GM12878 (cell line): ENCODE data around the gene KCNN3. TPM values are rescaled to one million over a fixed set of nuclear protein-coding genes. Genes with fewer than 3 reads are reported as not detected.

Experiments used
- ATAC-seq: fragments of 200-7000 bp; cut with Tn5 transposase; 3 replicates; pipeline ENCODE4 v1.9.1; 2020; ENCODE audit warnings: mild to moderate bottlenecking, moderate library complexity
- BruUV-seq: library from RNA; stranded (reverse); fragments of 400-500 nt; replicated peaks from 2 replicates; lab custom pipeline; 2021; lab: Mats Ljungman, UMichigan
- CTCF ChIA-PET: fragments of 300-600 bp; sonication (Branson Sonifier 250); formaldehyde crosslinking; extraction: SDS; loops from one replicate; lab custom pipeline; 2021; ENCODE audit warnings: inconsistent platforms; lab: Yijun Ruan, JAX
- POLR2A ChIA-PET: fragments of 350-600 bp; formaldehyde crosslinking; extraction: SDS; loops from one replicate; lab custom pipeline; 2021; ENCODE audit warnings: inconsistent platforms; lab: Charles Lee
- RAD21 ChIA-PET: fragments of 300-600 bp; sonication (Branson Sonifier 250); formaldehyde crosslinking; loops from one replicate; lab custom pipeline; 2023; ENCODE audit warnings: antibody characterized with exemption; ENCODE audit not compliant: unreplicated experiment; lab: Charles Lee
- SMC1A ChIA-PET: fragments of 300-600 bp; sonication (Branson Sonifier 250); formaldehyde crosslinking; loops from one replicate; lab custom pipeline; 2023; ENCODE audit not compliant: unreplicated experiment, uncharacterized antibody; lab: Charles Lee
- DNase-seq: peaks from one replicate; pipeline ENCODE4 v3.0.0-alpha.2; 2011; ENCODE audit warnings: low read depth, low spot score
- FAIRE-seq: peaks from 3 replicates; lab custom pipeline; 2011; peaks lifted over from hg19 to GRCh38; lab: Jason Lieb, UNC
- H2AFZ ChIP-seq: 2 replicates; pipeline ENCODE4 v1.6.0; 2011; ENCODE audit warnings: low read depth, low read length, control low read depth; ENCODE audit not compliant: control insufficient read depth
- H3K27ac ChIP-seq: 2 replicates; pipeline ENCODE4 v1.5.1; 2011; ENCODE audit warnings: control low read depth; ENCODE audit not compliant: control insufficient read depth, insufficient read depth
- H3K27me3 ChIP-seq, 2 experiments: replicated peaks in 1 of 2; 2 replicates each; pipeline versions ENCODE4 v1.6.0 to v1.6.1; 2011; ENCODE audit warnings: low read length in 1 of 2; ENCODE audit not compliant: control insufficient read depth in 2 of 2, insufficient read depth in 2 of 2
- H3K36me3 ChIP-seq, 2 experiments: 2 replicates each; pipeline ENCODE4 v1.5.1; 2011; ENCODE audit warnings: low read length in 1 of 2; ENCODE audit not compliant: control insufficient read depth in 2 of 2, insufficient read depth in 2 of 2
- H3K4me1 ChIP-seq: 2 replicates; pipeline ENCODE4 v1.6.1; 2011; ENCODE audit warnings: mild to moderate bottlenecking, low read length, moderate library complexity, mixed read lengths; ENCODE audit not compliant: control insufficient read depth, insufficient read depth
- H3K4me2 ChIP-seq: 2 replicates; pipeline ENCODE4 v1.6.0; 2011; ENCODE audit warnings: control low read depth; ENCODE audit not compliant: control insufficient read depth, insufficient read depth
- H3K4me3 ChIP-seq: fragments of 200-600 bp; sonication (generic); 2 replicates; pipeline ENCODE4 v1.5.1; 2016
- H3K79me2 ChIP-seq: 2 replicates; pipeline ENCODE4 v1.6.0; 2011; ENCODE audit warnings: low read length; ENCODE audit not compliant: control insufficient read depth, insufficient read depth
- H3K9ac ChIP-seq: 2 replicates; pipeline ENCODE4 v1.8.0; 2011; ENCODE audit warnings: low read length, control low read depth, mixed read lengths; ENCODE audit not compliant: control insufficient read depth, insufficient read depth
- H3K9me3 ChIP-seq: replicated peaks from 3 replicates; pipeline ENCODE4 v1.5.1; 2011; ENCODE audit warnings: mild to moderate bottlenecking, low read length; ENCODE audit not compliant: control insufficient read depth, insufficient read depth
- H4K20me1 ChIP-seq: 2 replicates; pipeline ENCODE4 v1.6.0; 2011; ENCODE audit not compliant: control insufficient read depth, insufficient read depth
- JUNB ChIP-seq: IDR thresholded peaks from 2 replicates; pipeline ENCODE4 v1.6.1; 2016; ENCODE audit warnings: antibody characterized with exemption, mild to moderate bottlenecking
- ZBED1 ChIP-seq: IDR thresholded peaks from 2 replicates; pipeline ENCODE4 v1.6.1; 2016; ENCODE audit warnings: borderline replicate concordance
- WGBS: methylation state at CpG from one replicate; pipeline ENCODE4 v1.1.6; 2016; ENCODE audit warnings: low lambda C conversion rate; ENCODE audit not compliant: insufficient replicate concordance, insufficient coverage; ENCODE audit errors: missing lambda C conversion rate; 5-methylcytosine and 5-hydroxymethylcytosine counted together
- in situ Hi-C: fragments of 300-500 bp; cut with MboI; formaldehyde crosslinking; loops from 9 replicates; pipeline ENCODE4 v1.14.3; 2018; ENCODE audit warnings: mixed read lengths
- intact Hi-C: fragments of 100-400 bp; cut with micrococcal nuclease; formaldehyde crosslinking; loops from one replicate; pipeline ENCODE4 v1.14.2; 2022; ENCODE audit not compliant: unreplicated experiment
- polyA plus RNA-seq, 11 experiments: library from polyadenylated mRNA; depleted of rRNA in 4 of 11; unstranded in 6 of 11; stranded (reverse) in 5 of 11; fragments of >200 nt; fragmentation: Nextera tagmentation in 4 of 11; fragmentation: Illumina TruSeq in 1 of 11; extraction: Ambion mirVana in 4 of 11; extraction: Trizol in 1 of 11; gene quantifications; 1 replicate in 1 of 11; 2 replicates in 10 of 11; pipeline versions ENCODE4 v1.2.1 to v1.2.3, GENCODE V29; 2011 to 2016; ENCODE audit warnings: inconsistent platforms in 2 of 11, missing spikeins in 2 of 11, low read depth in 1 of 11
- total RNA-seq, 4 experiments: library from RNA; depleted of rRNA in 3 of 4; stranded (reverse); fragments of >200 nt in 3 of 4; fragmentation: Illumina TruSeq in 1 of 4; extraction: Trizol in 1 of 4; gene quantifications; 2 replicates each; pipeline versions ENCODE4 v1.2.1 to v1.2.3, GENCODE V29; 2013 to 2021
- TF ChIP-seq, protein P1 (sequence below): fragments of 450-650 bp; IDR thresholded peaks from 2 replicates; pipeline ENCODE4 v1.6.1; 2017; ENCODE audit warnings: mild to moderate bottlenecking, low read depth, inconsistent platforms; ENCODE audit not compliant: poor library complexity, severe bottlenecking

Gene KCNN3
- total and polyA plus RNA-seq, 10 of the 15 experiments (the other 5 are each of a cell fraction or from before 2014, with no cell fraction given) = 3.5 to 26.4 (median 14.9) TPM

DNA sequence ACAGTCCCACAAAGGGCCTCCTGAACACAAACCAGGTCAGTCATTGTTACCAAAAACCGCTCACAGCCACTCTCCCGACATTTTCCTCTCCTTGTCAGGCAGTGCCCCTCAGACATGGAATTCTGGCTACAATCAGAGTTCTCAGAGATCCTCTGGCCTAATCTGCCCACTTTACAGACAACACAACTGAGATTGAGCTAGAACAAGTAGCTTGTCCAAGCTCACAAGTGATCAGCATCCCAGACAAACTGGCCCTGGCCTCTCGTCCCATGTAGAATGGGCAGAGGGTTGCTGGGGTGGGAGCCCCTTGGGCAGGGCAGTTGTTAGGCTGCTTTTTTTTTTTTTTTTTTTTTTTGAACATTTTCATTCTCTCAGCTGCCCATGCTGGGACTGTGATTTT lies 57.2 kb downstream of the KCNN3 start (continued):
- TF ChIP-seq, protein P1, sequence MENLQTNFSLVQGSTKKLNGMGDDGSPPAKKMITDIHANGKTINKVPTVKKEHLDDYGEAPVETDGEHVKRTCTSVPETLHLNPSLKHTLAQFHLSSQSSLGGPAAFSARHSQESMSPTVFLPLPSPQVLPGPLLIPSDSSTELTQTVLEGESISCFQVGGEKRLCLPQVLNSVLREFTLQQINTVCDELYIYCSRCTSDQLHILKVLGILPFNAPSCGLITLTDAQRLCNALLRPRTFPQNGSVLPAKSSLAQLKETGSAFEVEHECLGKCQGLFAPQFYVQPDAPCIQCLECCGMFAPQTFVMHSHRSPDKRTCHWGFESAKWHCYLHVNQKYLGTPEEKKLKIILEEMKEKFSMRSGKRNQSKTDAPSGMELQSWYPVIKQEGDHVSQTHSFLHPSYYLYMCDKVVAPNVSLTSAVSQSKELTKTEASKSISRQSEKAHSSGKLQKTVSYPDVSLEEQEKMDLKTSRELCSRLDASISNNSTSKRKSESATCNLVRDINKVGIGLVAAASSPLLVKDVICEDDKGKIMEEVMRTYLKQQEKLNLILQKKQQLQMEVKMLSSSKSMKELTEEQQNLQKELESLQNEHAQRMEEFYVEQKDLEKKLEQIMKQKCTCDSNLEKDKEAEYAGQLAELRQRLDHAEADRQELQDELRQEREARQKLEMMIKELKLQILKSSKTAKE = no peak
- TF ChIP-seq, all 136 proteins: peak for 0

DNA sequence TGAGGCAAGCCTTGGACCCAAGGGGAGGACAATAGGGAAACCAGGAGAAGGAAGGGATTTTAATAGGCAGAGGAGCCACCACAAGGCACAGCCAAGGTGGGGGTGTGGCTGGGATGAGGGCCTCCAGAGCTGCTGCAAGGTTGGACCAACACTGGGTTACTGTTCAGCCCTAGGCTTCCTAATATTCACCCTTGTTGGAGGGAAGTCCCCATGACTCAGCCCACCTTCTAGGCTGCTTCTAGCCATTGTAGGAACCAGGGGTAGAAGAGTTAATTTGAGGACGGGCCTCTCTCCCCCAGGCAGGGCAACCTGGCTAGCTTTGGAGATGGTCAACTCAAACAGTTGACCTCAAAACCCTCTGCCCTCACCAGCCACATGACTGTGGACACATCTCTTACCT lies 59.5 kb downstream of the KCNN3 start:
- no TSS peak for BruUV-seq
- H3K27me3 ChIP-seq = no peaks in the 10 kb centered on the region
- H3K27ac ChIP-seq = peak overlapping the region; percentile 51
- 100% methylated on average over 1 of the region's 1 CpG for WGBS
- ChIA-PET POLR2A (interaction anchor here (2.8 kb wide), 1 partner anchor 56 kb away, joined by 26 read pairs; no protein-coding TSS in a partner anchor), SMC1A (interaction anchor here (1.6 to 7.2 kb wide), 10 partner anchors 14 to 64 kb away, joined by 4 to 75 read pairs (median 8); partner anchors contain the start of gene KCNN3), RAD21 (interaction anchor here (0.9 to 6.2 kb wide), 9 partner anchors 9 to 63 kb away, joined by 3 to 66 read pairs (median 13); partner anchors contain the start of gene KCNN3), CTCF (interaction anchor here (1.1 to 2.5 kb wide), 5 partner anchors 9 to 133 kb away, joined by 4 to 11 read pairs (median 6); no protein-coding TSS in a partner anchor)
- H2AFZ ChIP-seq = no peak overlapping the region
- ATAC-seq = peak; percentile 18; the same call in 2 of the 3 replicates
- intact Hi-C loops (no loop called here), in situ Hi-C loops (no loop called here)
- H3K9ac ChIP-seq = 0 out of 2 replicates have a peak overlapping the region, but pooled peaks have one; percentile 2
- no peak for DNase-seq
- H3K4me1 ChIP-seq = peaks cover 49% of the 10 kb centered on the region
- no peak overlapping the region for H3K4me2 ChIP-seq
- no peak for FAIRE-seq
- peaks cover 6% of the 10 kb centered on the region for H3K79me2 ChIP-seq
- no peaks in the 10 kb centered on the region for H3K9me3 ChIP-seq
- TF ChIP-seq ZBED1 = no peak
- TF ChIP-seq JUNB = 0 out of 2 replicates have a peak, but pooled peaks have one; percentile 10
- H4K20me1 ChIP-seq = no peaks in the 10 kb centered on the region
- H3K4me3 ChIP-seq = no peak overlapping the region
- peaks cover 7 to 11% of the 10 kb centered on the region in 2 experiments; a peak in 2 of 4 replicates for H3K36me3 ChIP-seq
